OCI-LY1 (cell line): ENCODE results near the gene HELQ.
"Not testable (repeated sequence)": the region's sequence is repeated elsewhere in the genome, so short reads cannot be mapped to it uniquely, and the experiment has no call there.

ENCODE experiments used
- H2AFZ ChIP-seq: fragments of 200-600 bp; sonication (generic), shearing (Covaris generic); 2 replicates; pipeline ENCODE4 v1.6.0; 2014; ENCODE audit warnings: antibody characterized with exemption, mild to moderate bottlenecking, low read length
- H3F3A ChIP-seq: fragments of 200-600 bp; sonication (generic), shearing (Covaris generic); 2 replicates; pipeline ENCODE4 v1.6.0; 2014; ENCODE audit warnings: mild to moderate bottlenecking, antibody characterized with exemption, low read length, moderate library complexity; ENCODE audit not compliant: insufficient read depth
- H3K27ac ChIP-seq: fragments of 200-600 bp; sonication (generic); 2 replicates; pipeline ENCODE4 v1.5.1; 2014; ENCODE audit warnings: low read length, mixed run types, mild to moderate bottlenecking, low read depth; ENCODE audit not compliant: poor library complexity, severe bottlenecking
- H3K27me3 ChIP-seq: fragments of 200-600 bp; sonication (generic); 2 replicates; pipeline ENCODE4 v1.6.0; 2014; ENCODE audit warnings: antibody characterized with exemption, mild to moderate bottlenecking, low read length, moderate library complexity; ENCODE audit not compliant: insufficient read depth
- H3K36me3 ChIP-seq: fragments of 200-600 bp; sonication (generic); 2 replicates; pipeline ENCODE4 v1.6.1; 2014; ENCODE audit warnings: mild to moderate bottlenecking, antibody characterized with exemption, low read length, moderate library complexity, mixed read lengths; ENCODE audit not compliant: insufficient read depth
- H3K4me1 ChIP-seq: fragments of 200-600 bp; sonication (generic); 2 replicates; pipeline ENCODE4 v1.5.1; 2014; ENCODE audit warnings: mild to moderate bottlenecking, low read length, moderate library complexity; ENCODE audit not compliant: insufficient read depth, severe bottlenecking
- H3K4me2 ChIP-seq: fragments of 200-600 bp; sonication (generic), shearing (Covaris generic); 2 replicates; pipeline ENCODE4 v1.6.1; 2014; ENCODE audit warnings: low read length
- H3K4me3 ChIP-seq: fragments of 200-600 bp; sonication (generic); 2 replicates; pipeline ENCODE4 v1.5.1; 2014; ENCODE audit warnings: low read length, low read depth, mild to moderate bottlenecking, mixed read lengths; ENCODE audit not compliant: poor library complexity, severe bottlenecking
- H3K79me2 ChIP-seq: fragments of 200-600 bp; shearing (Covaris generic); 2 replicates; pipeline ENCODE4 v1.6.1; 2016; ENCODE audit warnings: mixed run types, low read length, mixed read lengths; ENCODE audit not compliant: insufficient read depth
- H3K9ac ChIP-seq: fragments of 200-600 bp; sonication (generic), shearing (Covaris generic); 2 replicates; pipeline ENCODE4 v1.6.1; 2014; ENCODE audit warnings: mild to moderate bottlenecking, low read length, mixed read lengths
- H3K9me2 ChIP-seq: fragments of 200-600 bp; sonication (generic), shearing (Covaris generic); 2 replicates; pipeline ENCODE4 v1.6.1; 2014; ENCODE audit warnings: low read depth, mild to moderate bottlenecking, low read length, mixed read lengths
- H3K9me3 ChIP-seq: fragments of 200-600 bp; shearing (Covaris generic); 2 replicates; pipeline ENCODE4 v1.6.1; 2014; ENCODE audit warnings: low read length, mixed read lengths
- H4K20me1 ChIP-seq: fragments of 200-600 bp; sonication (generic), shearing (Covaris generic); 2 replicates; pipeline ENCODE4 v1.6.0; 2016; ENCODE audit warnings: mild to moderate bottlenecking, low read length; ENCODE audit not compliant: insufficient read depth
- EZH2 ChIP-seq: fragments of 200-600 bp; sonication (generic), shearing (Covaris generic); IDR thresholded peaks from 2 replicates; pipeline ENCODE4 v1.8.0; 2017; ENCODE audit warnings: borderline replicate concordance, mixed run types, mild to moderate bottlenecking, antibody characterized with exemption, low read length, moderate library complexity, mixed read lengths
- TF ChIP-seq, protein P1 (sequence below): fragments of 200-600 bp; sonication (generic), shearing (Covaris generic); IDR thresholded peaks from 2 replicates; pipeline ENCODE4 v1.5.1; 2017; ENCODE audit warnings: mild to moderate bottlenecking, antibody characterized with exemption, low read length, moderate library complexity, mixed read lengths

The HELQ gene

GRCh38 chr4:83503974-83504373 is 48.4 kb upstream of the HELQ start:
- Histone ChIP-seq H3K9me3 (no peaks in the 10 kb centered on the region), H3K36me3 (no peaks in the 10 kb centered on the region), H3K79me2 (no peaks in the 10 kb centered on the region), H4K20me1 (no peaks in the 10 kb centered on the region), H3K9ac (no peak overlapping the region), H3K4me1 (no peaks in the 10 kb centered on the region), H3K27ac (no peak overlapping the region), H3K9me2 (no peaks in the 10 kb centered on the region), H3K27me3 (no peaks in the 10 kb centered on the region), H3K4me3 (no peak overlapping the region), H2AFZ (peak overlapping the region; percentile 25; the same call in 1 of the 2 replicates), H3K4me2 (no peak overlapping the region), H3F3A (no peaks in the 10 kb centered on the region)
- no peak for TF ChIP-seq EZH2
- TF ChIP-seq, protein P1, sequence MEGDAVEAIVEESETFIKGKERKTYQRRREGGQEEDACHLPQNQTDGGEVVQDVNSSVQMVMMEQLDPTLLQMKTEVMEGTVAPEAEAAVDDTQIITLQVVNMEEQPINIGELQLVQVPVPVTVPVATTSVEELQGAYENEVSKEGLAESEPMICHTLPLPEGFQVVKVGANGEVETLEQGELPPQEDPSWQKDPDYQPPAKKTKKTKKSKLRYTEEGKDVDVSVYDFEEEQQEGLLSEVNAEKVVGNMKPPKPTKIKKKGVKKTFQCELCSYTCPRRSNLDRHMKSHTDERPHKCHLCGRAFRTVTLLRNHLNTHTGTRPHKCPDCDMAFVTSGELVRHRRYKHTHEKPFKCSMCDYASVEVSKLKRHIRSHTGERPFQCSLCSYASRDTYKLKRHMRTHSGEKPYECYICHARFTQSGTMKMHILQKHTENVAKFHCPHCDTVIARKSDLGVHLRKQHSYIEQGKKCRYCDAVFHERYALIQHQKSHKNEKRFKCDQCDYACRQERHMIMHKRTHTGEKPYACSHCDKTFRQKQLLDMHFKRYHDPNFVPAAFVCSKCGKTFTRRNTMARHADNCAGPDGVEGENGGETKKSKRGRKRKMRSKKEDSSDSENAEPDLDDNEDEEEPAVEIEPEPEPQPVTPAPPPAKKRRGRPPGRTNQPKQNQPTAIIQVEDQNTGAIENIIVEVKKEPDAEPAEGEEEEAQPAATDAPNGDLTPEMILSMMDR = no peak

- H3K79me2 ChIP-seq, H3K36me3 ChIP-seq, H3K4me2 ChIP-seq, H3K27ac ChIP-seq, H3K9me3 ChIP-seq, H3K9ac ChIP-seq, H3K9me2 ChIP-seq, H4K20me1 ChIP-seq, H3K27me3 ChIP-seq, H3K4me3 ChIP-seq, H3K4me1 ChIP-seq, H2AFZ ChIP-seq, H3F3A ChIP-seq: not testable (repeated sequence)
Observed at GRCh38 chr4:83501671-83502070, 46.0 kb upstream of the HELQ start.

DNA sequence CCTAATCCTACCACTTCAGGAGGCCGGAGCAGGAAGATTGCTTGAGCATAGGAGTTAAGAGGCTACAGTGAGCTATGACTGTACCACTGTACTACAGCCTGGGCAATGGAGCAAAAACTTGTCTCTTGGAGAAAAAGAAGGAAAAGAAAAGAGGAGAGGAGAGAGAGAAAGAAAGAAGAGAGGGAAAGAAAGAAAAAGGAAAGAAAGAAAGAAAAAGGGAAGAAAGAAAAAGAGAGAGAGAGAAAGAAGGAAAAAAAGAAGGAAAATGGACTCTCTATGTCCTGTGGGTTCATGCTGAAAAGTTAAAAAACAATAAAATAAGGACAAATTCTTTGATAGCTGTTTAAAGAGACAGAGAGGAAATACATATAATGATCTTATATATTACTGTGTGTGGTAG is 42.6 kb upstream of the HELQ start:
- Histone ChIP-seq H3K4me2 (no peak overlapping the region), H3K9me2 (no peaks in the 10 kb centered on the region), H3F3A (no peaks in the 10 kb centered on the region), H3K9me3 (no peaks in the 10 kb centered on the region), H2AFZ (no peak overlapping the region), H3K27ac (no peak overlapping the region), H3K9ac (no peak overlapping the region), H3K36me3 (no peaks in the 10 kb centered on the region), H4K20me1 (no peaks in the 10 kb centered on the region), H3K4me3 (no peak overlapping the region), H3K79me2 (no peaks in the 10 kb centered on the region), H3K4me1 (no peaks in the 10 kb centered on the region), H3K27me3 (no peaks in the 10 kb centered on the region)
- TF ChIP-seq, protein P1 = no peak
- TF ChIP-seq EZH2 = no peak

DNA sequence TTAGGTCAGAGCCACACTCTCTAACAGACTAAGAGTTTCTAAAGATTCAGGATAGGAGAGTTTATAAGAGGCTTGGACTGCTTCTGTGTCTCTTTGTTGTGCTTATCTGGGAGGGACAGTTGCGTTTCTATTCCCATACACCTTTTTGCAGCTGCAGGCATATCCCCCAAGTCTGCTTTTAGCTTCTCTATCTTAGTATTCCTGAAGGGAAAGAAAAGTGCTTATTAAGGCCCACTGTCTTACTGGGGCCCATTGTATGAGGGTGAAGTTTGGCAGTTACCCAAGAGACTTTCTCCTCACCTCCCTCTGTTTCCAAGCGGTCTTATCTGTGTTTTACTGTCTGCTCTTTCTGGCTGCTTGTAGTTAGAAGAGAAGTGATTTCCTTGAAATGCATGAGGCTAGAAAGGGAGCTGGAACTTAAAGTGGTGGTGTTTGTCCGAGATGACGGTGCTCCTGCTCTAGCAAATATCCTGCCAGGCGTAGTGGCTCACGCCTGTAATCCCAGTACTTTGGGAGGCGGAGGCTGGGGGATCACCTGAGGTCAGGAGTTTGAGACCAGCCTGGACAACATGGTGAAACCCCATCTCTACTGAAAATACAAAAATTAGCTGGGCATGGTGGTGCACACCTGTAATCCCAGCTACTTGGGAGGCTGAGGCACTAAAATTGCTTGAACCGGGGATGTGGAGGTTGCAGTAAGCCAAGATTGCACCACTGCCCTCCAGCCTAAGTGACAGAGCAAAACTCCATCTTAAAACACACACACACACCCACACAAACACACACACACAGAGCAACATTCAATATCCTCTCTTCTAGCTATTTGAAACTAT is 40.7 kb upstream of the HELQ start:
- not testable (repeated sequence) for H3K4me3 ChIP-seq, H3F3A ChIP-seq, H3K4me1 ChIP-seq, H3K79me2 ChIP-seq, H3K9me3 ChIP-seq, H3K27me3 ChIP-seq, H3K36me3 ChIP-seq, H3K4me2 ChIP-seq, H3K27ac ChIP-seq, H4K20me1 ChIP-seq, H2AFZ ChIP-seq, H3K9ac ChIP-seq, H3K9me2 ChIP-seq
